Measurements from ENCODE around the gene OTOGL.

GRCh38 chr12:80198782-80199337 is 99.5 kb downstream of the OTOGL start:
- TF ChIP-seq TCF12 (IDR thresholded peaks at IDR 0.05; ENCODE audit: low read depth) (no peak), YY1 (IDR thresholded peaks at IDR 0.05; ENCODE audit: low read depth) (no peak), REST (IDR thresholded peaks at IDR 0.05; ENCODE audit: low read depth) (no peak), EP300 (IDR thresholded peaks at IDR 0.05; ENCODE audit: borderline replicate concordance) (no peak), RAD21 (IDR thresholded peaks at IDR 0.05; ENCODE audit: low read depth) (no peak), MAX (IDR thresholded peaks at IDR 0.05) (no peak), EGR1 (IDR thresholded peaks at IDR 0.05) (no peak), NFIC (IDR thresholded peaks at IDR 0.05) (no peak), CREB1 (IDR thresholded peaks at IDR 0.05; ENCODE audit: low read depth) (no peak), CEBPB (IDR thresholded peaks at IDR 0.05) (no peak), FOXM1 (IDR thresholded peaks at IDR 0.05; ENCODE audit: borderline replicate concordance, low read depth) (no peak), TEAD4 (IDR thresholded peaks at IDR 0.05) (no peak), ZBTB7A (IDR thresholded peaks at IDR 0.05; ENCODE audit: low read depth) (no peak)
- TF ChIP-seq, protein P1, sequence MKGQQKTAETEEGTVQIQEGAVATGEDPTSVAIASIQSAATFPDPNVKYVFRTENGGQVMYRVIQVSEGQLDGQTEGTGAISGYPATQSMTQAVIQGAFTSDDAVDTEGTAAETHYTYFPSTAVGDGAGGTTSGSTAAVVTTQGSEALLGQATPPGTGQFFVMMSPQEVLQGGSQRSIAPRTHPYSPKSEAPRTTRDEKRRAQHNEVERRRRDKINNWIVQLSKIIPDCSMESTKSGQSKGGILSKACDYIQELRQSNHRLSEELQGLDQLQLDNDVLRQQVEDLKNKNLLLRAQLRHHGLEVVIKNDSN (IDR thresholded peaks at IDR 0.05), result no peak
